Lower lobe of right lung (tissue), 2 donors: ENCODE data around the gene DRC7. TPM values are rescaled to one million over a fixed set of nuclear protein-coding genes. Genes with fewer than 3 reads are reported as not detected.
"Not testable (repeated sequence)": the region's sequence is repeated elsewhere in the genome, so short reads cannot be mapped to it uniquely, and the experiment has no call there.

Source experiments
- ATAC-seq, 2 donors: fragments of 200-7000 bp; cut with Tn5 transposase; one replicate each; pipeline ENCODE4 v1.9.1; 2020 to 2022; ENCODE audit warnings: mild to moderate bottlenecking in 2 of 2, moderate library complexity in 2 of 2
- DNase-seq: peaks from one replicate; pipeline ENCODE4 v3.0.0-alpha.2; 2020
- H3K27ac ChIP-seq: fragments of 200-600 bp; one replicate; pipeline ENCODE4 v1.8.0; 2022
- H3K27me3 ChIP-seq: fragments of 200-600 bp; one replicate; pipeline ENCODE4 v1.8.0; 2022; ENCODE audit warnings: low read depth
- H3K36me3 ChIP-seq: fragments of 200-600 bp; one replicate; pipeline ENCODE4 v1.8.0; 2022; ENCODE audit warnings: mild to moderate bottlenecking
- H3K4me1 ChIP-seq: fragments of 200-600 bp; one replicate; pipeline ENCODE4 v1.8.0; 2022
- H3K4me3 ChIP-seq: fragments of 200-600 bp; one replicate; pipeline ENCODE4 v1.8.0; 2022; ENCODE audit warnings: mild to moderate bottlenecking
- H3K9me3 ChIP-seq: fragments of 200-600 bp; one replicate; pipeline ENCODE4 v1.8.0; 2022
- intact Hi-C: fragments of 100-400 bp; cut with DNase I; formaldehyde crosslinking; loops from one replicate; pipeline ENCODE4 v1.11.0; 2022
- total RNA-seq: library from RNA; stranded (reverse); fragmentation: NEBNext Ultra II Directional; extraction: Animal tissue kit (Norgen Biotek cat#: 25700); gene quantifications from one replicate; pipeline ENCODE4 v1.2.1, GENCODE V29; 2021
- TF ChIP-seq, protein P1 (sequence below): fragments of 200-600 bp; IDR thresholded peaks from one replicate; pipeline ENCODE4 v1.8.0; 2022; ENCODE audit warnings: antibody characterized with exemption, mild to moderate bottlenecking
- donor health status: DM: no; HTN: yes; CAD: no; lungs with severe emphysema.

The DRC7 gene
- total RNA-seq, 1 donor from 2014 or later = 4.3 TPM

DNA sequence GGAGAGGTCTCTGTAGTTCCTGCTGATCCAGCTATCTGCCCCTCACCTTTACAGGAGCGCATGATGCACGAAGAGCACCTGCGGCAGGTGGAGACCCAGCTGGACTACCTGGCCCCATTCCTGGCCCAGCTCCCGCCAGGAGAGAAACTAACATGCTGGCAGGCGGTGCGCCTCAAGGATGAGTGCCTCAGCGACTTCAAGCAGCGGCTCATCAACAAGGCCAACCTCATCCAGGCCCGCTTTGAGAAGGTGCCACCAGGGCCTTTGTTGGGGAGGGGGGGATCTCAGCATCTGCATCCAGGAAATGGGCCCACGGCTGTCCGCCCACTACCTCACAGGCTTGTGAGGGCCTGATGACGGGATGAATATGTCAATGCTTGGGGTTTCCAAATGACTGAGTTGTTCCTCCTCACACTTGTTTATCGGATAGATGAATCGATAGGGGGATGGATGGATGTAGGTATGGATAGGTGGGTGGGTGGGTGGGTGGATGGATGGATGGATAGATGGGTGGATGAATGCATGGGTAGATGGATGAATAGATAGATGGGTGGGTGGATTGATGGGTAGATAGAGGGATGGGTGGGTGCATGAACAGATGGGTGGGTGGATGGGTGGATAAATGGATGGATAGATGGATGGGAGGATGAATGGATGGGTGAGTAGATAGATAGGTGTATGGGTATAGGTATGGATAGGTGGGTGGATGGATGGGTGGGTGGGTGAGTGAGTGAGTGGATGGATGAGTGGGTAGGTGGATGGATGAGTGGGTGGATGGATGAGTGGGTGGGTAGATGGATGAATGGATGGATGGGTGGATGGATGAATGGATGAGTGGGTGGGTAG is 34.0 kb downstream of the DRC7 start:
- no peaks in the 10 kb centered on the region for H3K27me3 ChIP-seq
- TF ChIP-seq, protein P1, sequence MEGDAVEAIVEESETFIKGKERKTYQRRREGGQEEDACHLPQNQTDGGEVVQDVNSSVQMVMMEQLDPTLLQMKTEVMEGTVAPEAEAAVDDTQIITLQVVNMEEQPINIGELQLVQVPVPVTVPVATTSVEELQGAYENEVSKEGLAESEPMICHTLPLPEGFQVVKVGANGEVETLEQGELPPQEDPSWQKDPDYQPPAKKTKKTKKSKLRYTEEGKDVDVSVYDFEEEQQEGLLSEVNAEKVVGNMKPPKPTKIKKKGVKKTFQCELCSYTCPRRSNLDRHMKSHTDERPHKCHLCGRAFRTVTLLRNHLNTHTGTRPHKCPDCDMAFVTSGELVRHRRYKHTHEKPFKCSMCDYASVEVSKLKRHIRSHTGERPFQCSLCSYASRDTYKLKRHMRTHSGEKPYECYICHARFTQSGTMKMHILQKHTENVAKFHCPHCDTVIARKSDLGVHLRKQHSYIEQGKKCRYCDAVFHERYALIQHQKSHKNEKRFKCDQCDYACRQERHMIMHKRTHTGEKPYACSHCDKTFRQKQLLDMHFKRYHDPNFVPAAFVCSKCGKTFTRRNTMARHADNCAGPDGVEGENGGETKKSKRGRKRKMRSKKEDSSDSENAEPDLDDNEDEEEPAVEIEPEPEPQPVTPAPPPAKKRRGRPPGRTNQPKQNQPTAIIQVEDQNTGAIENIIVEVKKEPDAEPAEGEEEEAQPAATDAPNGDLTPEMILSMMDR = no peak
- ATAC-seq (no peak), DNase-seq (no peak)
- no peaks in the 10 kb centered on the region for H3K9me3 ChIP-seq
- intact Hi-C loops = no loop called here
- H3K27ac ChIP-seq = no peak overlapping the region
- H3K36me3 ChIP-seq = no peaks in the 10 kb centered on the region
- H3K4me3 ChIP-seq = no peak overlapping the region
- no peaks in the 10 kb centered on the region for H3K4me1 ChIP-seq

DNA sequence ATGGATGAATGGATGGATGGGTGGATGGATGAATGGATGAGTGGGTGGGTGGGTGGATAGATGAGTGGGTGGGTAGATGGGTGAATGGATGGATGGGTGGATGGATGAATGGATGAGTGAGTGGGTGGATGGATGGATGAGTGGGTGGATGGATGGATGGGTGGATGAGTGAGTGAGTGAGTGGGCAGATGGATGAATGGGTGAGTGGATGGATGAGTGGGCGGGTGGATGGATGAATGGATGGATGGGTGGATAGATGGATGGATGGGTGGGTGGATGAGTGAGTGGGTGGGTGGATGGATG is 34.5 kb downstream of the DRC7 start:
- H3K27me3 ChIP-seq = no peaks in the 10 kb centered on the region
- no peaks in the 10 kb centered on the region for H3K9me3 ChIP-seq
- no peak for DNase-seq
- TF ChIP-seq, protein P1 = no peak
- no peaks in the 10 kb centered on the region for H3K36me3 ChIP-seq
- no peak overlapping the region for H3K27ac ChIP-seq
- intact Hi-C loops = no loop called here
- no peak for ATAC-seq
- peaks cover 1% of the 10 kb centered on the region for H3K4me1 ChIP-seq
- H3K4me3 ChIP-seq = no peak overlapping the region

DNA sequence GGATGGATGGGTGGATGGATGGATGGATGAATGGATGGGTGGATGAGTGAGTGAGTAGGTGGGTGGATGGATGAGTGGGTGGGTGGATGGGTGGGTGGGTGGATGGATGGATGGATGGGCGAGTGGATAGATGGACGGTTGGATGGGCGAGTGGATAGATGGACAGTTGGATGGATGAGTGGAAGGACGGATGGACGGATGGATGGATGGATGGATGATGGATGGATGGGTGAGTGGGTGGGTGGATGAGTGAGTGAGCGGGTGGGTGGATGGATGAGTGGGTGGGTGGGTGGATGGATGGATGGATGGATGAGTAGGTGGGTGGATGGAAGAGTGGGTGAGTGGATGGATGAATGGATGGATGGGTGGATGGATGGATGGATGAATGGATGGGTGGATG is 35.2 kb downstream of the DRC7 start:
- H3K4me3 ChIP-seq, H3K27me3 ChIP-seq, DNase-seq, H3K4me1 ChIP-seq, H3K9me3 ChIP-seq, H3K27ac ChIP-seq, ATAC-seq, H3K36me3 ChIP-seq, intact Hi-C loops: not testable (repeated sequence)

DNA sequence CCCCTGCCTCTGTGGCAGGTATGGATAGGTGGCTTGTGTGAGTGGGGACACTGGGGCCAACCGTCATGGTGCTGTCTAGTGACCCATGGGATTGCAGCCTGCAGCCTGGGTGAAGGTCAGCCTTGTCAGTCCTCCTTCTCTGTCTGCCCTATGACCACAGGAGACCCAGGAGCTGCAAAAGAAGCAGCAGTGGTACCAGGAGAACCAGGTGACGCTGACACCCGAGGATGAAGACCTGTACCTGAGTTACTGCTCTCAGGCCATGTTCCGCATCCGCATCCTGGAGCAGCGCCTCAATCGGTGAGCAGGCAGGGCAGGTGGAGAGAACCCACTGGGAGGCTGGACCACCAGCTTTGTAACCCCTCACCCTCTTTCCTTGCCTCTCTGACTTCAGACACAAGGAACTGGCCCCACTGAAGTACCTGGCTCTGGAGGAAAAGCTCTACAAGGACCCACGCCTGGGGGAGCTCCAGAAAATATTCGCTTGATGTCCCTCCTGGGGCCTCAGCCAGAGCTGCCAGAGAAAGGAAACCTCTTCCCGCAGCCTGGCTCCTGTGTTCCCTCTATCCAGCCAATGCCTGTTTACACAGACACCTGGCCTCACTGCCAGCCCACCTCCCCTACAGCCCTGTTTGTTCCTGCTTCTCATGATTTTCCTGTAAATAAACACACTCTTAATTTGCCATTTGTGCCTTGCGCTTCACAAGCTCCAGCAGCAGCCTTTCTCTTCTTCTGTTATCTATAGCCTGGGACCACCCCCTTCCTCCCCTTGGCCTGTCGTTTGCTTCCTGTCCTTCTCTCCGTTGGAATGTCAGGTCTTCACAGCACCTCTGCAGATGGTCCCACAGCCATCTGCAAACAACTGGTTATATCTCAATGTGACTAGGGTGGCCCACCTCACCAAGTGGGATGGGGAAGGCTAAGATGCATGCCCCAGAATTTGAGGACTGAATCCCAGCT is 36.4 kb downstream of the DRC7 start:
- intact Hi-C loops = no loop called here
- Histone ChIP-seq H3K9me3 (no peaks in the 10 kb centered on the region), H3K4me1 (peaks cover 7% of the 10 kb centered on the region), H3K27ac (no peak overlapping the region), H3K36me3 (no peaks in the 10 kb centered on the region), H3K27me3 (no peaks in the 10 kb centered on the region), H3K4me3 (no peak overlapping the region)
- DNase-seq = no peak
- no peak for ATAC-seq
- TF ChIP-seq, protein P1 = no peak

DNA sequence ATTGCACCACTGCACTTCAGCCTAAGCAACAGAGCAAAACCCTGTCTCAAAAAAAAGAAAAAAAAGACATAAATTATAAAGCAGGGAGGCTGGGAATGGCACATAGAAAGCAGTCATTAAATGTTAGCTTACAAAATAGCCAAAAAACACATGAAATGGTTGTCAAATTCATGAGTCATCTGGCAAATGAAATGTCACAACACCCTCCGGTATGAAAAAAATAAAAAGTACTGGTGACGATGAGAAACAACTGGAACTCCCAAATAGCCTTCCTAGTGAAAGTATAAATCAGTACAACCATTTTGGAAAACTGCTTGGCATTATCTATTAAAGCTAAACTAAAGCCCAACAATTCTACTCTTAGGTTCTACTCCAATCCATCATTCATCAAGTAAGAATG is 37.4 kb downstream of the DRC7 start:
- Histone ChIP-seq H3K27ac (no peak overlapping the region), H3K36me3 (no peaks in the 10 kb centered on the region), H3K9me3 (no peaks in the 10 kb centered on the region), H3K4me1 (peaks cover 17% of the 10 kb centered on the region), H3K27me3 (no peaks in the 10 kb centered on the region), H3K4me3 (no peak overlapping the region)
- TF ChIP-seq, protein P1 = no peak
- intact Hi-C loops = no loop called here
- no peak for ATAC-seq
- DNase-seq = no peak

DNA sequence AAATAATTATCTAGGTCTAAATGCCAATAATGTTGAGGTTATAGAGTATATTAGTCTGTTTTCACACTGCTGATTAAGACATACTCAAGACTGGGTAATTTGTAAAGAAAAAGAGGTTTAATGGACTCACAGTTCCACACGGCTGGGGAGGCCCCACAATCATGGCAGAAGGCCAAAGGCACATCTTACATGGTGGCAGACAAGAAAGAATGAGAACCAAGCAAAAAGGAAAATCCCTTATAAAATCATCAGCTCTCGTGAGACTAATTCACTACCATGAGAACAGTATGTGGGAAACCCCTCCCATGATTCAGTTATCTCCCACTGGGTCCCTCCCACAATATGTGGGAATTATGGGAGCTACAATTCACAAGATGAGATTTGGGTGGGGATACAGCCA is 38.1 kb downstream of the DRC7 start:
- TF ChIP-seq, protein P1 = no peak
- Histone ChIP-seq H3K36me3 (no peaks in the 10 kb centered on the region), H3K4me3 (no peak overlapping the region), H3K9me3 (no peaks in the 10 kb centered on the region), H3K4me1 (peaks cover 19% of the 10 kb centered on the region), H3K27me3 (no peaks in the 10 kb centered on the region), H3K27ac (no peak overlapping the region)
- intact Hi-C loops = no loop called here
- ATAC-seq (no peak), DNase-seq (no peak)
